Measurements from ENCODE around the gene LMF1.
"Not testable (repeated sequence)": the region's sequence is repeated elsewhere in the genome, so short reads cannot be mapped to it uniquely, and the experiment has no call there.

Gene LMF1

GRCh38 chr16:822909-823297, 147.9 kb downstream of the LMF1 start:
- Histone ChIP-seq H4K20me1 (ENCODE audit: insufficient read depth, low read length) (no peaks in the 10 kb centered on the region), H3K27ac (ENCODE audit: low read length) (no peak overlapping the region), H3K4me1 (ENCODE audit: low read length) (no peaks in the 10 kb centered on the region), H3K36me3 (replicated peaks; ENCODE audit: low read depth, low read length) (no peaks in the 10 kb centered on the region), H3K27me3 (ENCODE audit: low read depth, low read length) (no peaks in the 10 kb centered on the region), H3K9ac (ENCODE audit: low read length) (no peak overlapping the region), H2AFZ (ENCODE audit: low read depth, low read length) (no peak overlapping the region), H3K4me2 (ENCODE audit: low read length) (no peak overlapping the region), H3K4me3 (ENCODE audit: low read length) (no peak overlapping the region), H3K79me2 (ENCODE audit: low read length) (no peaks in the 10 kb centered on the region), H3K9me3 (ENCODE audit: insufficient read depth, low read length) (no peaks in the 10 kb centered on the region)
- TF ChIP-seq CTCF (IDR thresholded peaks at IDR 0.05; ENCODE audit: low read depth, low read length) (no peak), EZH2phosphoT487 (IDR thresholded peaks at IDR 0.05; ENCODE audit: low read depth) (no peak)

GRCh38 chr16:822174-822908, 148.4 kb downstream of the LMF1 start:
- Histone ChIP-seq H3K79me2 (ENCODE audit: low read length) (no peaks in the 10 kb centered on the region), H3K4me1 (ENCODE audit: low read length) (no peaks in the 10 kb centered on the region), H3K36me3 (replicated peaks; ENCODE audit: low read depth, low read length) (no peaks in the 10 kb centered on the region), H3K4me3 (ENCODE audit: low read length) (no peak overlapping the region), H4K20me1 (ENCODE audit: insufficient read depth, low read length) (no peaks in the 10 kb centered on the region), H3K9me3 (ENCODE audit: insufficient read depth, low read length) (no peaks in the 10 kb centered on the region), H3K4me2 (ENCODE audit: low read length) (no peak overlapping the region), H3K27ac (ENCODE audit: low read length) (no peak overlapping the region), H3K27me3 (ENCODE audit: low read depth, low read length) (no peaks in the 10 kb centered on the region), H3K9ac (ENCODE audit: low read length) (no peak overlapping the region), H2AFZ (ENCODE audit: low read depth, low read length) (no peak overlapping the region)
- TF ChIP-seq EZH2phosphoT487 (IDR thresholded peaks at IDR 0.05; ENCODE audit: low read depth), result no peak
- no peak for TF ChIP-seq CTCF (IDR thresholded peaks at IDR 0.05; ENCODE audit: low read depth, low read length)

GRCh38 chr16:821751-822150, 149.0 kb downstream of the LMF1 start:
- no peaks in the 10 kb centered on the region for H3K79me2 ChIP-seq (ENCODE audit: low read length)
- H3K4me3 ChIP-seq (ENCODE audit: low read length), result no peak overlapping the region
- no peaks in the 10 kb centered on the region for H3K27me3 ChIP-seq (ENCODE audit: low read depth, low read length)
- no peak overlapping the region for H3K27ac ChIP-seq (ENCODE audit: low read length)
- no peak overlapping the region for H3K9ac ChIP-seq (ENCODE audit: low read length)
- H3K36me3 ChIP-seq (replicated peaks; ENCODE audit: low read depth, low read length), result no peaks in the 10 kb centered on the region
- H4K20me1 ChIP-seq (ENCODE audit: insufficient read depth, low read length), result no peaks in the 10 kb centered on the region
- no peak overlapping the region for H2AFZ ChIP-seq (ENCODE audit: low read depth, low read length)
- H3K4me1 ChIP-seq (ENCODE audit: low read length), result no peaks in the 10 kb centered on the region
- no peak overlapping the region for H3K4me2 ChIP-seq (ENCODE audit: low read length)
- TF ChIP-seq CTCF (IDR thresholded peaks at IDR 0.05; ENCODE audit: low read depth, low read length) (no peak), EZH2phosphoT487 (IDR thresholded peaks at IDR 0.05; ENCODE audit: low read depth) (no peak)
- no peaks in the 10 kb centered on the region for H3K9me3 ChIP-seq (ENCODE audit: insufficient read depth, low read length)

- H3K9me3 ChIP-seq (ENCODE audit: insufficient read depth, low read length), result no peaks in the 10 kb centered on the region
- no peak overlapping the region for H3K4me2 ChIP-seq (ENCODE audit: low read length)
- no peak overlapping the region for H2AFZ ChIP-seq (ENCODE audit: low read depth, low read length)
- H3K27ac ChIP-seq (ENCODE audit: low read length), result no peak overlapping the region
- H3K4me3 ChIP-seq (ENCODE audit: low read length), result no peak overlapping the region
- no peak for TF ChIP-seq EZH2phosphoT487 (IDR thresholded peaks at IDR 0.05; ENCODE audit: low read depth)
- no peak for TF ChIP-seq CTCF (IDR thresholded peaks at IDR 0.05; ENCODE audit: low read depth, low read length)
- no peaks in the 10 kb centered on the region for H4K20me1 ChIP-seq (ENCODE audit: insufficient read depth, low read length)
- H3K27me3 ChIP-seq (ENCODE audit: low read depth, low read length), result no peaks in the 10 kb centered on the region
- H3K36me3 ChIP-seq (replicated peaks; ENCODE audit: low read depth, low read length), result no peaks in the 10 kb centered on the region
- H3K9ac ChIP-seq (ENCODE audit: low read length), result no peak overlapping the region
- H3K4me1 ChIP-seq (ENCODE audit: low read length), result no peaks in the 10 kb centered on the region
- no peaks in the 10 kb centered on the region for H3K79me2 ChIP-seq (ENCODE audit: low read length)
These were observed 150.0 kb downstream of the LMF1 start for GRCh38 chr16:820748-821147.

- H3K36me3 ChIP-seq (replicated peaks; ENCODE audit: low read depth, low read length); H3K4me3 ChIP-seq (ENCODE audit: low read length); H3K4me2 ChIP-seq (ENCODE audit: low read length): not testable (repeated sequence)
These were observed 150.8 kb downstream of the LMF1 start for GRCh38 chr16:820044-820408.

More at GRCh38 chr16:820044-820408, 150.8 kb downstream of the LMF1 start:
- not testable (repeated sequence) for H2AFZ ChIP-seq (ENCODE audit: low read depth, low read length); H3K4me1 ChIP-seq (ENCODE audit: low read length); H3K27ac ChIP-seq (ENCODE audit: low read length); H3K79me2 ChIP-seq (ENCODE audit: low read length); H3K27me3 ChIP-seq (ENCODE audit: low read depth, low read length); H3K9ac ChIP-seq (ENCODE audit: low read length); H4K20me1 ChIP-seq (ENCODE audit: insufficient read depth, low read length); H3K9me3 ChIP-seq (ENCODE audit: insufficient read depth, low read length)
